Endometrium (tissue), 2 donors: ENCODE data around the gene CHAF1B.
"Not testable (repeated sequence)": the region's sequence is repeated elsewhere in the genome, so short reads cannot be mapped to it uniquely, and the experiment has no call there.

Source experiments
- FAIRE-seq: peaks from 2 replicates; lab custom pipeline; 2012; peaks lifted over from hg19 to GRCh38; lab: Jason Lieb, UNC
- donor health status: control.
- donor health status: control.

CHAF1B gene

DNA sequence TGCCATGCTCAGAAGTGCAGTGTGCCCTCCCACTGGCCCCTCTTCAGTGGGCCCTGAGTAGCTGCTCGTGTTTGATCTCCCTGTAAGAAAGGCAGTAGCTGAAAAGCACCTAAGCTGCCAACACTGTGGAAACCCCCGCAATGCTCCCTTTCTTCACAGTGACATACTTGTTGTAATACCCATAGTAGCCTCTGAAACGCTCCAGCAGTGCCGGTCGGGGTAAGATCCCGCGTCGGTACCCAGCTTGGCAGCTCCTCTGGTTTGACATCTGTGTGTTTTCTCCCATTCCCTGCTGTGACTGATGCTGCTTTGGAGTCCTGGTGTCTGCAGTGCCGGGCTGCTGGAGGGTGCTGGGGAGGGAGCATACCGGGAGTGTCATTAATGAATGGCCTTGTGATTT, 3.6 kb downstream of the CHAF1B start:
- no peak for FAIRE-seq

DNA sequence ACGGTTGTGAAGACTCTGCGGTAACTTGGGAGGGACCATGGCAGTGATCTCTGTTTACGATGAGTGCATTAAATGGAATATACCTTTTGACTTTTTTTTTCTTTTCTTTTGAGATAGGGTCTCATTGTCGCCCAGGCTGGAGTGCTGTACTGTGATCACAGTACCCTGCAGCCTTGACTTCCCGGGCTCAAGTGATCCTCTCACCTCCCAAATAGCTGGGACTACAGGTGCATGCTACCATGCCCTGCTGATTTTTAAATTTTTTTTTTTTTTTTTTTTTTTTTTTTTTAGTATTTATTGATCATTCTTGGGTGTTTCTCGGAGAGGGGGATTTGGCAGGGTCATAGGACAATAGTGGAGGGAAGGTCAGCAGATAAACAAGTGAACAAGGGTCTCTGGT, 6.5 kb downstream of the CHAF1B start:
- not testable (repeated sequence) for FAIRE-seq

DNA sequence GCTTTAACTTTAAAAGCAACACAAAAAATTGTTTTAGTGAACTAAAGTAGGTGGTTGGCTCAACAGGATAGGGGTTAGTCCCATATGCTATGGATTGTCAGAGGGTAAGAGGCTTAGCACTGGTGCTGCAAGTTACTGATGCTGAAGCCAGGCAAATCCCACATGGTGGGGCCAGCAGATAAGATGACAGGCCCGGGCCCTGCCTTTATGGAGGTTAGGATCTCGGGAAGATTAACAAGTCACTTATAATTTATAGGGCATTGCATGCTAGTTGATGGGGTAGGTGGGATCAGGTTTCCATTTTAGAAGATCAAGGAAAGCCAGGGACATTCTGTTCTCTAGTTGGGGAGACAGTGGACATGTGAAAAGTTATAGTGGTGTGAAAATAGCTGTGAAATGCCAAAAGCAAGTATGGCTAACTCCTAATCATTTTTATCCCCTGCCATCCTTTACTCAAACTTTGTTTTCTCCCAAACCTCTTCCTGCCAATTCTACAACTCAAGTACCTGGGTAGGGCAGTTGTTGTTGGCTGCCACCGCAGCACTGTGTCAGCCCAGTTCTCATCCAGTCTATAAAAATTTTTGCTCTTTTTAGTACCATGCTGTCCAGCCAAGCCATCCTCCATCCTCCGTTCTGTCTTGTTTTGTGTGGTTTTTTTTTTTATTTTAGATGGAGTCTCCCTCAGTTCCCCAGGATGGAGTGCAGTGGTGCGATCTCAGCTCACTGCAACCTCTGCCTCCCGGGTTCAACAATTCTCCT, 10.3 kb downstream of the CHAF1B start:
- no peak for FAIRE-seq

DNA sequence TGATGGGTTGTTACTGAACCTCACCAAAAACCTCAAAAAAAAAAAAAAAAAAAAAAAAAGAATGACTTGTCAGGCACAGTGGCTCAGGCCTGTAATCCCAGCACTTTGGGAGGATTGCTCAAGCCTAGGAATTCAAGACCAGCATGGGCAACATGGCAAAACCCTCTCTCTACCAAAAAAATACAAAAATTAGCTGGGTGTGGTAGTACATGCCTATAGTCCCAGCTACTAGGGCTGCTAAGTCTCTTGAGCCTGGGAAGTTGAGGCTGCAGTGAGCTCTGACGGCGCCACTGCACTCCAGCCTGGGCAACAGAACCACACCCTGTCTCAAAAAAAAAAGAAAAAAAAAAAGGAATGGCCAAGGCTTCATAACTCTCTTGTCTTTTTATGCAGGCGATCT, 11.1 kb downstream of the CHAF1B start:
- FAIRE-seq = no peak

DNA sequence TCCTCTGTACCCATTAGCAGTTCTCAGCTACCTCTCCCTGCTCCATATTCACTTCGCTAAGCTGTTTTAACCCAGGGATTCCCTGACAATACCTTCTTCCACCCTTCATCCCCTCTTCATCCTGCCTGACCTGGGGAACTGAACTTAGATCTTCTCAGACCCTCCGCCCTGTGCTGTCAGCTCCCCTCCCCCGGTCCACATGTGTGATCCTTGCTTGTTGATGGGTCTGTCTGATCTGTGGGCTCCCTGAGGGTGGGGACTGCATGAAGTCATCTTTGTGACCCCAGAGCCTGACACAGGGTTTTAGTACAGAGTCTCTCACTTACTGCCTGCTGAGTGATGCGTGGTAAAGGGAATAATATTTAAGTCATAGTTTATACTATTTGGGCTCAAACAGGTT, 11.8 kb downstream of the CHAF1B start:
- no peak for FAIRE-seq

DNA sequence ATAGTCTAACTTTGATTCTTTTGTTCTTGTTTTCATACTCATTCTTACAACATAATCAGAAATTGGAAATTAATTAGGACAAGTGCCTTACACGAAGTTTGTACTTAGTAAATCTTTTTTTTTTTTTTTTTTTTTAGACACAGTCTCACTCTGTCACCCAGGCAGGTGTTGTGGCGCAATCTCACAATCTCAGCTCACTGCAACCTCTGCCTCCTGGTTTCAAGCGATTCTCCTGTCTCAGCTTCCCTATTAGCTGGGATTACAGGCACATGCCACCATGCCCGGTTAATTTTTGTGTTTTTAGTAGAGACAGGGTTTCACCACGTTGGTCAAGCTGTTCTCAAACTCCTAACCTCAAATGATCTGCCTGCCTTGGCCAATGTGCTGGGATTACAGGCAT, 12.4 kb downstream of the CHAF1B start:
- FAIRE-seq = no peak

DNA sequence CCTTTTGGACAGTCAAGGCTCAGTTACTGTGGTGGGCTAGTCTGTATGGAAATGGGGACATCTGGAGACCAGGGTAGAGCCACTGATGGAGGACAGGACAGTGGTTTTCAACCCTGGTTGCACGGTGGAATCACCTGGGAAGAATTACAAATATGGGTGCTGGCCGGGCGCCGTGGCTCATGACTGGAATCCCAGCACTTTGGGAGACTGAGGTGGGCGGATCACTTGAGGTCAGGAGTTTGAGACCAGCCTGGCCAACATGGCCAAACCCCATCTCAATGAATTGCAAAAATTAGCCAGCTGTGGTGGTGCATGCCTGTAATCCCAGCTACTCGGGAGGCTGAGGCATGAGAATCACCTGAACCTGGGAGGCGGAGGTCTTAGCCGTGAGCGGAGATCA, 14.5 kb downstream of the CHAF1B start:
- FAIRE-seq = not testable (repeated sequence)

DNA sequence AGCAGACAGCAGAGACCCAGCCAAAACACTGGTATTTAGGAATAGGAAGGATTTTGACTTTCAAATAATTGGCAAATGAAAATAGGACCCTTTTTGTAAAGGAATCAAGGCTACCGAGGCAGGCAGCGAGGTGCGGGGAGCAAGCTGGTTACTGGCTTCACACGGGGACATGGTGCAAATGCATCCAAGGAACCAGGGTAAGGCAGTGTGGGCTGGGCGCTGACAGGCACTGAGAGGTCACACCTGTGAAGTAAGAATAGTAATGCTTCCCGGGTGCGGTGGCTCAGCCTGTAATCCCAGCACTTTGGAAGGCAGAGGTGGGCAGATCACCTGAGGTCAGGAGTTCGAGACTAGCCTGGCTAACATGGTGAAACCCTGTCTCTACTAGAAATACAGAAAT, 15.5 kb downstream of the CHAF1B start:
- FAIRE-seq = no peak

DNA sequence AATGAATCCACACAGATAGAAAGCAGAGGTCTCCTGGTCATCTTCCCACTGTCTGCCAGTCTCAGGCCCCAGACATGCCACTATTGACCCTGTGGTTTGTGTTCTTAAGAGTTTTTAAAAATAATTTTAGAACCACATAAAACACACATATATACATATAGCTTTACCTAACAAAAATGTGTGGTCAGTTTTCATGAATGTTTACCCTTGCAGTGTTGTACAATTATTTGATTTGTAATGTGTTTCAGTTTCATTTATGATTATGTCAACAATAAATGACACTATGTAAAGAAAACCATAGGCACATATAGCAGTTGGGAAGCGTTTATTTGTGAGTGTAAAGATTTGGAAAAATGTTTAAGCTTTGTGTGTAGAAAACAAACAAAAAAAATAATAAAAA, 17.1 kb downstream of the CHAF1B start:
- FAIRE-seq = no peak

DNA sequence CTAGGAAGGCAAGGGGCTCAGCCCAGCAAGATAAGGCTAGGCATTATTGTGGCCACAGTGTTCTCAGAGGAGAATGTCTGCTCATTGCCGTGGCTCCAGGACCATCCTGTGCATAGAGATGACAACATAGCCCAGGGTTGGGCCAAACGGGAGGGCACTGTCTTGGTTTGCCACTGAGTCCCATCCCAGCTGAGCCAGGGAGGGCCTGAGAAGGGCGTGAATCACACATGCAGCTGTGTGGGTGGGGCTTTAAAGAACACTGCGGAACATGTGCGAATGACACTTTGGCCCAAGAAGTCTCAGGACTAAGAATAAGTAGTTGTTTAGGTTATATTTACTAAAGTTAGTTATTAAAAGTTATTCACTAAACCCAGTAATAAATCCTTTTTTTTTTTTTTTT, 18.5 kb downstream of the CHAF1B start:
- FAIRE-seq = no peak

DNA sequence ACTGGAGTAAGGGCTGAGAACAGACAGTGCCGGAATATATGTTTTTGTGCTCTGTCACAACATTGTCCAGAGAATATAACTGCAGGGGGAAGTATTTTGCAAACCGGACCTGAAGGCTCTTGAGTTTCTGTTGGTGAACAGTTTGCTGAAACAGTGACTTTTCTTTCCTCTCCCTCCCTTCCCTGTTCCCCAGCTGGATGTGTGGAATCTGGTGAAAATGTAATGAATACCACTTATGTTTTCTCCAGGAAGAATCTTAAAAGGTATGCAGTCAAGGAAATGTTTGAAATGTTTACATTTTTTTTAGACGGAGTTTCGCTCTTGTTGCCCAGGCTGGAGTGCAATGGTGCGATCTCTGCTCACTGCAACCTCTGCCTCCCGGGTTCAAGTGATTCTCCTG, 23.4 kb downstream of the CHAF1B start:
- FAIRE-seq = no peak

DNA sequence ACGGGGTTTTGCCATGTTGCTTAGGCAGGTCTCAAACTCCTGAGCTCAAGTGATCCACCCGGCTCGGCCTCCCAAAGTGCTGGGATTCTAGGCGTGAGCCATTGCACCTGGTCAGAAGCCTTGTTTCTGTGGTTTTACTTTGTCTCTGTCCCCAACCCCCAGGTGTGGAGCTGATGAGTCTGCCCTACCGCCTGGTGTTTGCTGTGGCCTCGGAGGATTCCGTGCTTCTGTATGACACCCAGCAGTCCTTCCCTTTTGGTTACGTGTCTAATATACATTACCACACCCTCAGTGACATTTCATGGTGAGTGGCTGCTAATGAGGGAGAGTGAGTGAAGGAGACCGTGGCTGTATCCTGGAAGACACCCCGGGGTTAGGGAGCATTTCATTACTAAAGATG, 26.1 kb downstream of the CHAF1B start:
- no peak for FAIRE-seq

DNA sequence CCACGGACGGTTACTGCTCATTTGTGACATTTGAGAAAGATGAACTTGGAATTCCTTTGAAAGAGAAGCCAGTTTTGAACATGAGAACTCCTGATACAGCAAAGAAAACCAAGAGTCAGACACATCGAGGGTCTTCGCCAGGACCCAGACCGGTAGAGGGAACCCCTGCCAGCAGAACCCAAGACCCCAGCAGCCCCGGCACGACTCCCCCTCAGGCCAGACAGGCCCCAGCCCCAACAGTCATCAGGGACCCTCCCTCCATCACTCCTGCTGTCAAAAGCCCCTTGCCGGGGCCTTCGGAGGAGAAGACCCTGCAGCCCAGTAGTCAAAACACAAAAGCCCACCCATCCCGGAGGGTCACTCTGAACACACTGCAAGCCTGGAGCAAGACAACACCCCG, 27.7 kb downstream of the CHAF1B start:
- no peak for FAIRE-seq

DNA sequence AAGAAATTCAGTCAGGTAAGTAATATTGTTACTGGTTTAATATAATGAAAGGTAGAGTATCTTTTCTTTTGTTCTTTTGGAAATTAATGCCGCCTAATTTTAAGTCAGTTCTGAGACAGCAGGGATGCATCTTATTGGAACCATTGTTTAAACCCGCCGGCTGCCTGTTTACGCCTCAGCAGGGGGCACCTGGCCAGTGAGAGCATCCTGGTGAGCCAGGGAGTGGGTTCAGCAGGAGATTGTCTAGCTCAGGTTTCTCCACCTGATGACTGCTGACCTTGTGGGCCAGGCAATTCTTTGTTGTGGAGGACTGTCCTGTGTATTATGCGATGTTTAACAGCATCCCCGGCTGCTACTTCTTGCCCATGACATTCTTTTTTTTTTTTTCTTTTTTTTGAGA, 30.2 kb downstream of the CHAF1B start:
- FAIRE-seq = no peak

DNA sequence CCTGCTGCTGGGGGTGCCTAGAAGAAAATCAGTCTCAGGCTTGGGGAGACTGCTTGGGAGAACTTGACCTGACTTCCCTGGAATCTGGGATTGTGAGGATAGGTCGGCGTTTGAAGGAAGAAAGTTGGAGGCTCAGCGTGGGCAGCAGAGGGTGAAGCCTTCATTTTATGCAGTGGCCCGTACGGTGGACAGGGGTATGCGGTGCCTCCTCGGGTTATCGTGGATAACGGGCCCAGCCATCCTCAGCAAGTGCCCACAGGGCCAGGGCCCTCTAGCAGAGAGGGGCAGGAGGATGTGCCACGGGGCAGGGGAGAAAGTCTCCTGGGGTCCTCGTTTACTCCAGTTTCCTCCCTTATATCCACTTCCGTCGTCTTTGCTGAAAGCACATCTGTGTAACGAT, 34.0 kb downstream of the CHAF1B start:
- no peak for FAIRE-seq

DNA sequence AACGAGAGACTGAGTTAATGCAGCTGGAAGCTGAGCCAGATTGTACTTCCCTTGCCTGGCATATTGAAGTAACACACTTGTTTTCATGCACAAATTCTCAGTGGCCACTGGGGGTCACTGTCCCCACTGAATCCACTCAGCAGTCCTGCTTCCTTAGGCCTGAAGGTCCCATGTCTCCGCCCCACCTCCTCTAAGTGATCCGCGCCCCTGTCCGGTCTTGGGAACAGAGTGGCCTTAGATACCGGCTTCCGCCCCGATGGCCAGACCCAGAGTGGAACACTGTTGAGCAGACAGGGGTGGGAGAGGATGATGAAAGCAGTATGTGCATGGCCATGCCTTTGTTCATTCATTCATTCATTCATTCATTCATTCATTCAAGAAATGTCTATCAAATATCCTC, 34.8 kb downstream of the CHAF1B start:
- FAIRE-seq = no peak

DNA sequence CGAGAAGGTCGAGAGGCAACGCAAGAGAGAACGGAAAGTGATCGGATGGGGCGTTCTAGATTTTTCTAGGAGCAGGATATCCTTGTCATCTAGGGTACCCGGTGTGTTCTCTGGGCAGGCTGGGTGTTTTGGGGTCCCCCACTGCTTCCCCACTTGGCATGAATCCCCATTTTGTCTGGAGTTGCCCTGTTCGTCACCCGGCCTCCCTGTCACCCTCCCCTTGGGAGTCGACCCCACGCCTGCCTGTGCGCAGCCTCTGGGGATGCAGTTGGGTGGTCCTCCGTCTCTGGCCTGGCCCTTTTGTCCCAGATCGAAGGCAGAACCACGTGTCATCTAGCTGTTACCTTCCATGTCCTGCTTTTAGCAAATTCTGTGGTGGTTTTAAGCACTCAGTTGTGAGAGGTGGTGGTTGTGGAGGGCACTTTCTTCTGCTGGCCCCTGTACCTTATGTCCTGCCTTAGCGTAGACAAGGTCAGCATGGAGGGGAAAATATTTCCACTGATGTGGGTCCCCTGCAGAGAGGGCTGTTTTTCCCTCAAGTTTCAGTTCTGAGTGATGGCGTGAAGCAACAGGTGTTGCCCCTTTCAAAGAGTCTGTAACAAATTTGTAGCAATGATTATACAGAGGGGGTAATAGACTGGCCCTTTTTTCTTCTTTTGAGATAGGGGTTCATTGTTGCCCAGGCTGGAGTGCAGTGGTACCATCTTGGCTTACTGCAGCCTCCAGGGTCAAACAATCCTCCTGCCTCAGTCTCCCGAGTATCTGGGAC, 35.6 kb downstream of the CHAF1B start:
- FAIRE-seq = no peak

DNA sequence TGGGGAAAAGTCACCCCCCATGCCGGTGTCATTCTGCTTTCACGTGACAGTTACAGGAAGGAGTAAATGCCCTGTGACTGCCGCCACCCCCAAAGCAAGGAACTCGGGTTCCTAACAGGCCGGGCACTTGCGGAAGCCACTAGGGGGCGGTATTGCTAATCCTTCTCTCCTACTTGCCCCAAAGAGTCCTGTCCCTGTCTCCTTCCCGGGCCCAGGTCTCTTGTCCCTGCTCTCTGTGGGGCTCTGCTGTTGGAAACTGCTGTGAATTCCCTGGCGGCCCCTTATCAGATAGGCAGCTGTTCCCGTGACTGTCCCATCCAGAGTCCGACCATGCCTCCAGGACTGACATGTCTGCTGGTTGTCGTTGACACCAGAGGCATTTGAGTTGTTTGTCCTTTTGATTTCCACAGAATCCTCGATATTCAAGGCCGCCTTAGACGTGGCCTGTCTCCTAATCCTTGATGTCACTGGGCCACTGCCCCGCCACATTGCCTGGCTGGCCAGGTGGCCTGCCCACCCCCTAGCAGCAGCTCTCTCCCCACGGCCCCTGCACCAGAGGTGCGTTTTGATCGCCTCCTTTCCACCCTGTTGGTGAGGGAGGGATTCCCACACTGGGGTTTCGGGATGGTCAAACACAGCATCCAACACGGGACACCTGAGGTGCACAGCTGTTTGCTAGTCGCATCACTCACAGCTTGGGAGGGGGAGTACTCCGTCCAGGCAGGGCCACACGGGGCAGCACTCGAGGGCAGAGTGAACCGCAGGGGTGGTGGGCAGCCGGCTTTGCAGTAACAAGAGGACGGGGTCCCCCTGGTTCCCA, 37.3 kb downstream of the CHAF1B start:
- no peak for FAIRE-seq

DNA sequence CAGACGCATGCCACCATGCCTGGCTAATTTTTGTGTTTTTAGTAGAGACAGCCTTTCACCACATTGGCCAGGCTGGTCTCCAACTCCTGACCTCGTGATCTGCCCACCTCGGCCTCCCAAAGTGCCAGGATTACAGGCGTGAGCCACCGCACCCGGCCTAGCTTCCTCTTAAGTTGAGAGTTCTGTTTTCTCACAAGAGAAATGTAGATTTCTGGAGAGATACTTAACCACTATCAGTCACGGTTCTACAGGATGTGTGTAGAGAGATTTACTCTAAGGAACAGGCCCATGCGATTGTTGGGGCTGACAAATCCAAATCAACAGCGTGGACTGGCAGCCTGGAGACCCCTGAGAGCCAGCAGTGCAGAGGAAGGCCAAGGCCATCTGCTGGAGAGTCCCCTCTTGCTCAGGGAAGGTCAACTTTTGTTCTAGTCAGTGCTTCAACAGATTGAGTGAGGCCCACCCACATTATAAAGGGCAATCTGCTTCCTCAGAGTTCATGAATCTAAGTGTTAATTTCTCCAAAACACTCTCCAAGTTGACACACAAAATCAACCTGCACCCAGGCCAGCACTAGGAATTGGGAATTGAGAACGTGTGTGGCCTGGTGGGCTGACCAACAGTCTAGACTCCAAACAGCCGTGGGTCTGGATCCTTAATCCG, 38.7 kb downstream of the CHAF1B start:
- FAIRE-seq = no peak

DNA sequence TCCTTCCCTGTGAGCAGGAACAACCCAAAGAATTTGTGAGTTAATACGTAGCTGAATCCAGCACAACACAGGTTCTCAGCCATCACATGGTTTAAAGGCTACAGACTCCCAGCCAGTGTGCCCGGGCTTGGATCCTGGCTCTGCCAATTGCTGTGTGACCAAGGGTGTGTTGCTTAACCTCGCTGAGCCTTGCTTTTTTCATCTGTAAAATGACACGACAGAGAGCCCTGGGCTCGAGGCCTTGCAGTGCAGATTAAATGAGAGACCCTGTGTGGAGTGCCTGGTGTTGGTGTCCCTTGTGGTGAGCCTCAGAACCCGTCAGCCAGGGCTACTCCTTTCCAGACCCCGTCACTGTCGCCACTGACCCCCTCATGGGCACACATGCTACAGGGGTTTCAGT, 39.4 kb downstream of the CHAF1B start:
- FAIRE-seq = no peak

DNA sequence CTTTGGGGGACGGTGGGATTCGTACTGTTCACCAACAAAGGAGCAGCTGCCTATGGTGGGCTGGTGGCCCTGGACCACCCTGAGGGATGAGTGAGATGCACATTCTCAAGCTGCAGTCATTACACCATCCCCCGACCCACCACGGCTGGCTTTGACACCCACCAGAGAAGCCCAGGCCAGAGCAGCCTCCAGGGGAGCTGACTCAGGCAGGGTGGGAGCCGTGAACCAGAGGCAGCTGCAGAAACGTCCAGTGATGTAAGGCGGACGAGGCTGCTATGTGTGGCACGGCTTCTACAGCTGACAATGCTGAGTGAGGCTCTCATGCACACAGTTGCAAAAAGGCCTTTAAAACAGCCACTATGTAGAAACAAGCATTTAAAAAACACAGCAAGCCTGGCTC, 40.1 kb downstream of the CHAF1B start:
- no peak for FAIRE-seq

DNA sequence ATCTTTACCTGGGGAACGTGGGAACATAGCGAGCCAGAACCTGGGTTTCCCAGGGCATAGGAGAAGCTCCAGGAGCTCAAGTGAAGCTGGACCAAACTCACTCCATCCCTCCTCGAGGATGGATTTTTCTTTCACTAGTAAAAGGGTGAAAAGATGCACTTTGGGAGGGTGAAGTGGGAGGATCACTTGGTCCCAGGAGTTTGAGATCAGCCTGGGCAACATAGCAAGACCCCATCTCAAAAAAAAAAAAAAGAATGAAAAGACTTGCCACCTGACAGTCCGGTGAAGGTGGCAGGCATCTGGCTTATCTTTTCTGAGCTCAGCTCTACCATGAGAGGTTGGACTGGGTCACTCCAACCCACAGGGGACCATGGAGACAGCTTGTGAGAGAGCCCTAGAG, 42.3 kb downstream of the CHAF1B start:
- FAIRE-seq = no peak
